PFSK-1 (cell line): ENCODE measurements around the gene SPX.

ENCODE experiments used
- FOXP2 ChIP-seq: optimal IDR thresholded peaks from 2 replicates; pipeline ENCODE3; 2011; ENCODE audit warnings: borderline replicate concordance, control low read depth, inconsistent platforms; ENCODE audit not compliant: insufficient read depth; ENCODE audit errors: extremely low read length, extremely low read depth
- POLR2AphosphoS5 ChIP-seq: IDR thresholded peaks from 2 replicates; pipeline ENCODE4 v1.6.1; 2012; ENCODE audit warnings: low read depth, mild to moderate bottlenecking, control low read depth, low read length, moderate library complexity
- SIN3A ChIP-seq: IDR thresholded peaks from 2 replicates; pipeline ENCODE4 v1.6.1; 2012; ENCODE audit warnings: mild to moderate bottlenecking, low read length, moderate library complexity, borderline replicate concordance; ENCODE audit not compliant: insufficient read depth
- TAF1 ChIP-seq: IDR thresholded peaks from 2 replicates; pipeline ENCODE4 v1.6.1; 2012; ENCODE audit warnings: low read length, control low read depth, borderline replicate concordance; ENCODE audit not compliant: insufficient read depth
- TF ChIP-seq, protein P1 (sequence below), 2 experiments: IDR thresholded peaks; 2 replicates each; pipeline versions ENCODE4 v1.6.1 to v1.8.0; 2011 to 2012; ENCODE audit warnings: low read depth in 2 of 2, low read length in 2 of 2, control low read depth in 1 of 2, inconsistent platforms in 1 of 2, mild to moderate bottlenecking in 1 of 2, moderate library complexity in 1 of 2; ENCODE audit not compliant: insufficient read depth in 1 of 2

Gene SPX

DNA sequence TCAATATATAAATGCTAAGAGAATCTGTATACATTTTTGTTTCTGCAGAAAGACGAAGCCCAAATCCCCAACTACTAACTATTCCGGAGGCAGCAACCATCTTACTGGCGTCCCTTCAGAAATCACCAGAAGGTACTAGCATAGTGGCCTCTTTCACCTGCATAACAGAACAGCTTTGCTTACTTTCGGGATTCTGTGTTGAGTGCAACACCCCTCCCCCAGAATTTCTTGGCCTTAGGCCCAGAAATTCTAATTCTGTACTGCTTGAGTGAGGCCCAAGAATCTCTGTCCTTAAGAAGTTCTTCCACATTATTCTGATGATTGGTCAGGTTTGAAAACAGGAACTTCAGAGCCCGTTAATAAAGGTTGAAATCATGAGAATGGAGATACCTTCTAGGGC, 2.9 kb downstream of the SPX start:
- TF ChIP-seq, protein P1, sequence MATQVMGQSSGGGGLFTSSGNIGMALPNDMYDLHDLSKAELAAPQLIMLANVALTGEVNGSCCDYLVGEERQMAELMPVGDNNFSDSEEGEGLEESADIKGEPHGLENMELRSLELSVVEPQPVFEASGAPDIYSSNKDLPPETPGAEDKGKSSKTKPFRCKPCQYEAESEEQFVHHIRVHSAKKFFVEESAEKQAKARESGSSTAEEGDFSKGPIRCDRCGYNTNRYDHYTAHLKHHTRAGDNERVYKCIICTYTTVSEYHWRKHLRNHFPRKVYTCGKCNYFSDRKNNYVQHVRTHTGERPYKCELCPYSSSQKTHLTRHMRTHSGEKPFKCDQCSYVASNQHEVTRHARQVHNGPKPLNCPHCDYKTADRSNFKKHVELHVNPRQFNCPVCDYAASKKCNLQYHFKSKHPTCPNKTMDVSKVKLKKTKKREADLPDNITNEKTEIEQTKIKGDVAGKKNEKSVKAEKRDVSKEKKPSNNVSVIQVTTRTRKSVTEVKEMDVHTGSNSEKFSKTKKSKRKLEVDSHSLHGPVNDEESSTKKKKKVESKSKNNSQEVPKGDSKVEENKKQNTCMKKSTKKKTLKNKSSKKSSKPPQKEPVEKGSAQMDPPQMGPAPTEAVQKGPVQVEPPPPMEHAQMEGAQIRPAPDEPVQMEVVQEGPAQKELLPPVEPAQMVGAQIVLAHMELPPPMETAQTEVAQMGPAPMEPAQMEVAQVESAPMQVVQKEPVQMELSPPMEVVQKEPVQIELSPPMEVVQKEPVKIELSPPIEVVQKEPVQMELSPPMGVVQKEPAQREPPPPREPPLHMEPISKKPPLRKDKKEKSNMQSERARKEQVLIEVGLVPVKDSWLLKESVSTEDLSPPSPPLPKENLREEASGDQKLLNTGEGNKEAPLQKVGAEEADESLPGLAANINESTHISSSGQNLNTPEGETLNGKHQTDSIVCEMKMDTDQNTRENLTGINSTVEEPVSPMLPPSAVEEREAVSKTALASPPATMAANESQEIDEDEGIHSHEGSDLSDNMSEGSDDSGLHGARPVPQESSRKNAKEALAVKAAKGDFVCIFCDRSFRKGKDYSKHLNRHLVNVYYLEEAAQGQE (IDR thresholded peaks at IDR 0.05; ENCODE audit: insufficient read depth in 1 of 2, low read depth in 2 of 2, low read length in 2 of 2), result no peak
- TF ChIP-seq TAF1, result no peak
- no peak for TF ChIP-seq SIN3A
- TF ChIP-seq FOXP2, result no peak
- TF ChIP-seq POLR2AphosphoS5, result no peak

DNA sequence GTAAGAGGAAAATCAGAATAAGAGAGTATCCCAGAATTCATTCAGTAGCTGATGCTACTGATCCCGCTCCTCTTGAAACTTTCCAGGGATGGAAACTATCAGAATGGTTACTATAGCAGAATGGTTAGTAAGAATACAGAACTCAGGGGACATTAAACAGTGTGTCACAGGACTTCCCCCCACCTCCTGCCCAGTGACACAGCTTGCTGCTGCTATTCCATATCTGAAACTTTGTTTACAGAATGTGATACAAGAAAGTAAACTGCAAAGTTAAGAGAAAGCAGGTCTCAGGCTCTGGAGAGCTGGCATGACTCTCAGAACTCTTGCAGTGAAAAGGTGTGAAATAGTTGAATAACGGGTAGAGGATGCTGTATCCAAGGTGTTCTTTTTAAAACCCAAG, 3.4 kb downstream of the SPX start:
- TF ChIP-seq TAF1 (no peak), SIN3A (no peak), FOXP2 (no peak), POLR2AphosphoS5 (no peak)
- TF ChIP-seq, protein P1 (IDR thresholded peaks at IDR 0.05; ENCODE audit: insufficient read depth in 1 of 2, low read depth in 2 of 2, low read length in 2 of 2), result no peak

DNA sequence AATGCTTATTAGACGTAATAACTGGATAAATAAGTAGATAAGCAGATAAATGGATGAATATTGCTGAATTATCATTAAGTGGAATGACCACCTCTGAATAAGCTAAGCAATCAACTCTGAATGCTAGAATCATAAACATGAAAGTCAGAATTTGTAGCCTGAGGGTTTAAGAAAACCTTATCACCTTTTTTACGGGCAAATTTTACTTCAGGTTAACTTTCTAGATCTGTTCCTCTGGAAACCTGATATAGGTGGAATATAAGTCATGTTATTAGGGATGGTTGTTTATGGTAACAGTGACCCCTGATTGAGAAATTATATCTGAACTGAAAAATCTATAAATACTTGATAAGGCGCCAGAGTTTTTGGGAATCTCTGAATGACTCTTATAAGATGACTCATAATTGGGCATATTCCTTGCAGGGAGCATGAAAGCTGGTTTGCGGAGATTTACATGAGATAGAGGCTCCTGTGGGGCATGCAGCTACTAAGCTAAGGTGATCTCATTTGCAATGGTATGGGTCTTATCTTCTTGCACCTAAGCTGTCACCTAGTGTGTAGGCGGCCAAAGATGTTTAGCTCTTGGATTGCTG, 12.1 kb downstream of the SPX start:
- TF ChIP-seq TAF1, result no peak
- no peak for TF ChIP-seq SIN3A
- no peak for TF ChIP-seq FOXP2
- no peak for TF ChIP-seq POLR2AphosphoS5
- TF ChIP-seq, protein P1 (IDR thresholded peaks at IDR 0.05; ENCODE audit: insufficient read depth in 1 of 2, low read depth in 2 of 2, low read length in 2 of 2), result no peak

DNA sequence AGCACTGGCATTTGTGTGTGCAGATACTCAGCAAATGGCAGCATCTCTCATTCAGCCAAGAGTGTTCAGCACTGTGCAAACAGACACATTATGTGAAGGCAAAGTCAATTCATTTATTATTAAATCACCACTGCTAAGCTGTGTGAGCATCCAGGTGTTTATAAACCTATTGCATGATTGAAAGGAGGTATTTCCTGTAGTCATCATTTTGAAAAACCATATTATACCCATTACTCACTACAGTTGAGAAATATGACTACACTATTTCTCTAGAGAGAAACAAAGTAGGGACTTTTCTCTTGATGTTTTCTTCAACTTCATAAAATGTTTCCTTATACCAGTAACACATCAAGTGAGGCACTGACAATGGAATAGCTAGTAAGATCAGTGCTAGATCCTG, 13.7 kb downstream of the SPX start:
- TF ChIP-seq, protein P1 (IDR thresholded peaks at IDR 0.05; ENCODE audit: insufficient read depth in 1 of 2, low read depth in 2 of 2, low read length in 2 of 2), result no peak
- TF ChIP-seq TAF1, result no peak
- TF ChIP-seq FOXP2, result no peak
- no peak for TF ChIP-seq SIN3A
- TF ChIP-seq POLR2AphosphoS5, result no peak

DNA sequence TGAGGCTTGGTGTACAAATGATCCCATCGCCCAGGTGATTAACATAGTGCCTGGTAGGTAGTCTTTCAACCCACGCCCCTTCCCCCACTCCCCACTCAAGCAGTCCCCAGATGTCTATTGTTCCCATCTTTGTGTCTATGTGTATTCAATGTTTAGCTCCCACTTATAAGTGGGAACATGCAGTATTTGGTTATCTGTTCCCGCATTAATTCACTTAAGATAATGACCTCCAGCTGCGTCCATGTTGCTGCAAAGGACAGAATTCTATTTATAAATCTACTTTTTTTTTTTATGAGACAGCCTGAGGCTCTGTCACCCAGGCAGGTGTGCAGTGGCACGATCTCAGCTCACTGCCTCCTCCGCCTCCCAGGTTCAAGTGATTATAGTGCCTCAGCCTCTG, 15.7 kb downstream of the SPX start:
- TF ChIP-seq FOXP2 (no peak), POLR2AphosphoS5 (no peak), SIN3A (no peak), TAF1 (no peak)
- TF ChIP-seq, protein P1 (IDR thresholded peaks at IDR 0.05; ENCODE audit: insufficient read depth in 1 of 2, low read depth in 2 of 2, low read length in 2 of 2), result no peak
